Bronchial epithelial cell (primary cell): Measurements from ENCODE around the gene ALDH1B1. TPM values are rescaled to one million over a fixed set of nuclear protein-coding genes. Genes with fewer than 3 reads are reported as not detected.

ENCODE experiments used
- DNase-seq: peaks from one replicate; pipeline ENCODE4 v3.0.0-alpha.2; 2010; ENCODE audit warnings: low read depth
- FAIRE-seq: peaks from 2 replicates; lab custom pipeline; 2011; peaks lifted over from hg19 to GRCh38; lab: Jason Lieb, UNC
- H3K27me3 ChIP-seq: 2 replicates; pipeline ENCODE4 v1.5.1; 2011; ENCODE audit warnings: low read length; ENCODE audit not compliant: control insufficient read depth, insufficient read depth
- H3K36me3 ChIP-seq: 2 replicates; pipeline ENCODE4 v1.5.1; 2011; ENCODE audit warnings: low read length; ENCODE audit not compliant: control insufficient read depth, insufficient read depth
- H3K4me3 ChIP-seq: 2 replicates; pipeline ENCODE4 v1.5.1; 2011; ENCODE audit warnings: mild to moderate bottlenecking, low read depth, low read length, control low read depth
- total RNA-seq: library from RNA; depleted of rRNA; stranded (reverse); fragments of >200 nt; gene quantifications from 2 replicates; pipeline ENCODE4 v1.2.1, GENCODE V29; 2014
- TF ChIP-seq, protein P1 (sequence below): IDR thresholded peaks from 2 replicates; pipeline ENCODE4 v1.5.1; 2011; ENCODE audit warnings: mild to moderate bottlenecking, moderate library complexity, low read length, control low read depth, inconsistent platforms; ENCODE audit not compliant: insufficient read depth, severe bottlenecking

ALDH1B1 gene
- total RNA-seq, 1 donor from 2014 or later = 11.1 TPM

DNA sequence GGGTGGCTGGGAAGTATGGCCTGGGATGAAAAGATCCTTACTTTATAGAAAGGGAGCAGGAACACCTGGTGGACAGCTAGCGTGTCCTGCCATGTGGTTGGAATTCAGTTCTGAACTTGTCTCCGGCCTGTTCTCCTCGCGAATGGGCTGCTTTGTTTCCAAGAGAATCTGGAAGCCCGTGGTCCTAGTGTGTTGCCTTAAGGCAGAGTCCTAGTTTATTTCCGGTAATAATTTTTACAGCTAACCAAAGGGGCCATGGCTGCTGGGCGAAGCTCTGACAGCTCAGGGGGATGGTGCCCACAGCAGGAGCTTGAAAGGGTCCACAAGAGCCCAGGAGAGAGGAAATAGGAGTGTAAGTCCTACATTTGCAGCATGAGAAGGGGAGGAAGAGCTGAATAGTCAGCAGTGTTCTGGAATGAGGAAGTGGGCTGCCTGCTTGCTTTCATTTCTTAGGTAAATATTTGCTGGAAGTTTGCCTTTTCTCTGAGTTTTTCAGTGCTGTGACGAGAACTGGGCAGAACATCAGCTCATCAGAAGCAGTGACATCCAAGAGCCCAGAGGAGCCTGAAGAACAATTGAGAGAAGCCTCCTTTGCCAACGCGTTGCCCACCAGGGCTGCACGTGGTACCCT lies 44.8 kb downstream of the ALDH1B1 start:
- TF ChIP-seq, protein P1, sequence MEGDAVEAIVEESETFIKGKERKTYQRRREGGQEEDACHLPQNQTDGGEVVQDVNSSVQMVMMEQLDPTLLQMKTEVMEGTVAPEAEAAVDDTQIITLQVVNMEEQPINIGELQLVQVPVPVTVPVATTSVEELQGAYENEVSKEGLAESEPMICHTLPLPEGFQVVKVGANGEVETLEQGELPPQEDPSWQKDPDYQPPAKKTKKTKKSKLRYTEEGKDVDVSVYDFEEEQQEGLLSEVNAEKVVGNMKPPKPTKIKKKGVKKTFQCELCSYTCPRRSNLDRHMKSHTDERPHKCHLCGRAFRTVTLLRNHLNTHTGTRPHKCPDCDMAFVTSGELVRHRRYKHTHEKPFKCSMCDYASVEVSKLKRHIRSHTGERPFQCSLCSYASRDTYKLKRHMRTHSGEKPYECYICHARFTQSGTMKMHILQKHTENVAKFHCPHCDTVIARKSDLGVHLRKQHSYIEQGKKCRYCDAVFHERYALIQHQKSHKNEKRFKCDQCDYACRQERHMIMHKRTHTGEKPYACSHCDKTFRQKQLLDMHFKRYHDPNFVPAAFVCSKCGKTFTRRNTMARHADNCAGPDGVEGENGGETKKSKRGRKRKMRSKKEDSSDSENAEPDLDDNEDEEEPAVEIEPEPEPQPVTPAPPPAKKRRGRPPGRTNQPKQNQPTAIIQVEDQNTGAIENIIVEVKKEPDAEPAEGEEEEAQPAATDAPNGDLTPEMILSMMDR = no peak
- Histone ChIP-seq H3K27me3 (no peaks in the 10 kb centered on the region), H3K4me3 (no peak overlapping the region), H3K36me3 (no peaks in the 10 kb centered on the region)
- FAIRE-seq (no peak), DNase-seq (peak; percentile 59)

DNA sequence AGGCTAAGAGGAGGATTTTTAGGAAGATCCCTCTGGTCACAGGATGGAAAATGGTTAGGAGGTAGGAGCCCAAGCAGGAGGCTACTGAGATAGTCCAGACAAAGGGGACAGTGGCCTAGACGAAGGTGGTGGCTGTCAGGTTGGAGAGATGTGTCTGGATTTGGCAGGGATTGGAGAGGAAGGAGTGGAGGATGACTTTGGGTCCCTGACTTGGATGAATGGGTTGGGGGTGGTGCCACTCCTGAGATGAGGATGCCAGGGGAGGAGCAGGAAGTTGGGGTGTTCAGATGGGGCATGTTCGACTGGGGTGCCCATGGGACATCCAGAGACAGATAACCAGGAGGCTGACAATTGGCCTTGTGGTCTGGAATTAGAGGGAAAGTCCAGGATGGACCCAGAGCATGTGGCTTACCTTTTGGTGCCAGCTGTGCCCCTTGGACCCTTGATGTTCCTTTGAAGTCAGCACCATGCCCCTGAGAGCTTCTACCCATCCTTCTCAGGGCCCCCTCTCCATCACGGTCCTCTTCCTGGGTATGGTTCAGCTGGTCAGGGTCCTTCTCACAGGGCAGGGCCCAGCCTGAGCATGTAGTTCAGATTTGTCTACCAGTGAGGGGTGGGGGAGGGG lies 46.9 kb downstream of the ALDH1B1 start:
- Histone ChIP-seq H3K36me3 (no peaks in the 10 kb centered on the region), H3K27me3 (no peaks in the 10 kb centered on the region), H3K4me3 (no peak overlapping the region)
- TF ChIP-seq, protein P1 = no peak
- FAIRE-seq (no peak), DNase-seq (no peak)

DNA sequence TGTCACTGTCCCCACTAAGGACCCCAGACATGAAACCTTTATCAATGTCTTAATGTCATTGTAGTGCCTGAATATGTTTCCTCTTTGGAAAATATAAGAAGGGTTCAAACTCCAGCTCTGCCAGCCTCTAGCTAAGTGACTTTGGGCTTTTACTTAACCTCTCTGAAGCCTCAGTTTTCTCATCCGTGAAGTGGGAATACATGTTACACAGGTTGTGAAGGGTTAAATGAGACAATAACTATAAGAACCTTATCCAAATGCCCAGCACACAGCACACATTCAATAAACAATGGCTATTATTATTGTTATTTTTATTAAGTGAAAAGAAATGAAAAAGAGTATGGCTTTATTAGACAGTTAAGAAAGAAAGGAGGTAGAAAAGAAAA lies 47.4 kb downstream of the ALDH1B1 start:
- no peaks in the 10 kb centered on the region for H3K27me3 ChIP-seq
- no peak for DNase-seq
- no peak for FAIRE-seq
- TF ChIP-seq, protein P1 = no peak
- H3K36me3 ChIP-seq = no peaks in the 10 kb centered on the region
- no peak overlapping the region for H3K4me3 ChIP-seq

DNA sequence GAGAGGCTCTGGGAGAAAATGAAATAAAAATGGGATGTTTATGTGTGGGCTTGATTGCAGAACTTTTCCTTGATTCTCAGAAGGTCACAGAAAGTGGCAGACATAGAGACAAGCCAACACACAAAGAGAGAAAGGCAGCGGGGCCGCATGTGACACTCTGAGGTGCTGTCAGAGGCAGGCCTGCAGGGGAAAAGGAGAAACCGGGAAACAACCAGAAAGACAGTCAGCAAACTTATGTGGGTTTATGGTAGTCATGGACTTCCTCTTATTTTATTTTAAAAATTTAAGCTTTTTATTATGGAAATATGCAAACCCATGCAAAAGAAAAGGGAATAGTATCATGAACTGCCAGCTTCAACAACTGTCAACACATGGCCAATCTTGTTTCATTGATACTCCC lies 48.0 kb downstream of the ALDH1B1 start:
- FAIRE-seq = no peak
- H3K36me3 ChIP-seq = no peaks in the 10 kb centered on the region
- TF ChIP-seq, protein P1 = no peak
- no peak overlapping the region for H3K4me3 ChIP-seq
- DNase-seq = no peak
- H3K27me3 ChIP-seq = no peaks in the 10 kb centered on the region

DNA sequence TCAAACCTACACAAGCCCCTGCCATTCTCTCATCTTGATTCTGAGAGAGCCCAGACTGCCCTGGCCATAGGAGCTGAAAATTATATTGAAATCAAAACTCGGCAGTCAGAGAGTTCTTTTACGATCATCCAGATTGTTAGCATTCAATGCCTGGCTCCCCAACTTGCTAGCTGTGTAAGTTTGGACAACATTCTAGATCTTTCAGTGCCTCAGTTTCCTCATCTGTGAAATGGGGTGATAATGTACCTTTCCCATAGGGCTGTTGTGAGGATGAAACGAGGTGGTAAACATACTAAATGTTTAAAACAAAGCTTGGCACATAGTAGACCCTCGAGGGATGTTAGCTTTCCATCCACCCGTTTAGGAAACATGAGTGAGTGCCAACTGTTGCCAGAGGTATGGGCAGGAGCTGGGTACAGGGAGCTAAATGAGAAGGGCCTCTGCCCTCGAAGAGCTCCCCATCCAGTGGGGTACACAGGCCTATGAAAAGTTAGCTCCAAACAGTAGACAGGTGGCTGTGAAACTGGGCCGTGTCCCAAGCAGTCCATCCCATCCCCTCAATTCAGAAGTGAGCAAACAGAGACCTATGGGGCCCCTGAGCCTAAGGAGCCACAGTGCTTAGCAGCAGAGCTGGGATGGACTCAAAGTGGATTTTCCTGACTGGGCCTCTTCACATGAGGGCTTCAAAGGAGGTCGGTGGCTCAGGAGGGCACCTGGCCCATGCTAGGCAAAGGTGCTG lies 49.0 kb downstream of the ALDH1B1 start:
- FAIRE-seq (peak; percentile 52), DNase-seq (no peak)
- TF ChIP-seq, protein P1 = no peak
- Histone ChIP-seq H3K27me3 (no peaks in the 10 kb centered on the region), H3K36me3 (no peaks in the 10 kb centered on the region), H3K4me3 (no peak overlapping the region)
